Naive thymus-derived CD8-positive, alpha-beta T cell (primary cell): Measurements from ENCODE around the gene ILKAP. TPM values are rescaled to one million over a fixed set of nuclear protein-coding genes. Genes with fewer than 3 reads are reported as not detected.

Experiments used
- ATAC-seq, 2 donors: fragments of 150-1000 bp; cut with Tn5 transposase in 1 of 2; sonication (Bioruptor Pico), chemical (Tn5 transposase) in 1 of 2; 1 replicate in 1 of 2; 2 replicates in 1 of 2; pipeline ENCODE4 v1.10.0; 2021; ENCODE audit warnings: mild to moderate bottlenecking in 2 of 2, moderate library complexity in 2 of 2
- POLR2A ChIA-PET: fragments of 350-600 bp; sonication (Branson Sonifier 250); formaldehyde crosslinking; loops from one replicate; lab custom pipeline; 2021; ENCODE audit warnings: antibody characterized with exemption; lab: Charles Lee
- DNase-seq, 10 donors: peaks; one replicate each; pipeline versions ENCODE4 v3.0.0 to v3.0.0-alpha.2; 2020 to 2022
- H3K27ac Mint-ChIP-seq, 10 donors: one replicate each; pipeline ENCODE4 v1.8.0; 2020 to 2022; ENCODE audit warnings: mild to moderate bottlenecking in 10 of 10, mixed read lengths in 10 of 10, moderate library complexity in 4 of 10, inconsistent platforms in 1 of 10
- H3K27me3 Mint-ChIP-seq, 5 donors: one replicate each; pipeline ENCODE4 v1.8.0; 2021 to 2022; ENCODE audit warnings: mixed read lengths in 5 of 5
- H3K36me3 Mint-ChIP-seq, 3 donors: one replicate each; pipeline ENCODE4 v1.8.0; 2020 to 2022; ENCODE audit warnings: mixed read lengths in 3 of 3, mild to moderate bottlenecking in 2 of 3, inconsistent platforms in 1 of 3
- H3K4me1 Mint-ChIP-seq, 4 donors: one replicate each; pipeline ENCODE4 v1.8.0; 2021 to 2022; ENCODE audit warnings: mixed read lengths in 4 of 4
- H3K4me3 Mint-ChIP-seq, 10 donors: one replicate each; pipeline ENCODE4 v1.8.0; 2020 to 2022; ENCODE audit warnings: mild to moderate bottlenecking in 10 of 10, mixed read lengths in 10 of 10, moderate library complexity in 6 of 10, inconsistent platforms in 1 of 10
- H3K9me3 Mint-ChIP-seq, 9 donors: one replicate each; pipeline ENCODE4 v1.8.0; 2020 to 2022; ENCODE audit warnings: mixed read lengths in 9 of 9, mild to moderate bottlenecking in 3 of 9, inconsistent platforms in 1 of 9, moderate library complexity in 1 of 9
- polyA plus RNA-seq, 3 donors: library from polyadenylated mRNA; unstranded; fragments of 300-500 nt; fragmentation: Illumina TruSeq; gene quantifications; one replicate each; pipeline ENCODE4 v1.2.3, GENCODE V29; 2021
- total RNA-seq, 8 experiments: library from RNA in 2 of 8; stranded (reverse) in 2 of 8; gene quantifications; one replicate each; pipeline ENCODE4 v1.2.3 and lab custom pipeline; 2021 to 2026

The ILKAP gene, protein sequence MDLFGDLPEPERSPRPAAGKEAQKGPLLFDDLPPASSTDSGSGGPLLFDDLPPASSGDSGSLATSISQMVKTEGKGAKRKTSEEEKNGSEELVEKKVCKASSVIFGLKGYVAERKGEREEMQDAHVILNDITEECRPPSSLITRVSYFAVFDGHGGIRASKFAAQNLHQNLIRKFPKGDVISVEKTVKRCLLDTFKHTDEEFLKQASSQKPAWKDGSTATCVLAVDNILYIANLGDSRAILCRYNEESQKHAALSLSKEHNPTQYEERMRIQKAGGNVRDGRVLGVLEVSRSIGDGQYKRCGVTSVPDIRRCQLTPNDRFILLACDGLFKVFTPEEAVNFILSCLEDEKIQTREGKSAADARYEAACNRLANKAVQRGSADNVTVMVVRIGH
- total RNA-seq (100 to 1,000 TPM in 1 of 2 experiments, 10 to 100 TPM in 1; 83.5 to 100 TPM), polyA plus RNA-seq (10 to 100 TPM; 39.1 to 42.1 (median 40.6) TPM), total RNA-seq (lab: John Stamatoyannopoulos, UW) (46.5 to 78.2 (median 55.1) reads per million in 6 experiments)

DNA sequence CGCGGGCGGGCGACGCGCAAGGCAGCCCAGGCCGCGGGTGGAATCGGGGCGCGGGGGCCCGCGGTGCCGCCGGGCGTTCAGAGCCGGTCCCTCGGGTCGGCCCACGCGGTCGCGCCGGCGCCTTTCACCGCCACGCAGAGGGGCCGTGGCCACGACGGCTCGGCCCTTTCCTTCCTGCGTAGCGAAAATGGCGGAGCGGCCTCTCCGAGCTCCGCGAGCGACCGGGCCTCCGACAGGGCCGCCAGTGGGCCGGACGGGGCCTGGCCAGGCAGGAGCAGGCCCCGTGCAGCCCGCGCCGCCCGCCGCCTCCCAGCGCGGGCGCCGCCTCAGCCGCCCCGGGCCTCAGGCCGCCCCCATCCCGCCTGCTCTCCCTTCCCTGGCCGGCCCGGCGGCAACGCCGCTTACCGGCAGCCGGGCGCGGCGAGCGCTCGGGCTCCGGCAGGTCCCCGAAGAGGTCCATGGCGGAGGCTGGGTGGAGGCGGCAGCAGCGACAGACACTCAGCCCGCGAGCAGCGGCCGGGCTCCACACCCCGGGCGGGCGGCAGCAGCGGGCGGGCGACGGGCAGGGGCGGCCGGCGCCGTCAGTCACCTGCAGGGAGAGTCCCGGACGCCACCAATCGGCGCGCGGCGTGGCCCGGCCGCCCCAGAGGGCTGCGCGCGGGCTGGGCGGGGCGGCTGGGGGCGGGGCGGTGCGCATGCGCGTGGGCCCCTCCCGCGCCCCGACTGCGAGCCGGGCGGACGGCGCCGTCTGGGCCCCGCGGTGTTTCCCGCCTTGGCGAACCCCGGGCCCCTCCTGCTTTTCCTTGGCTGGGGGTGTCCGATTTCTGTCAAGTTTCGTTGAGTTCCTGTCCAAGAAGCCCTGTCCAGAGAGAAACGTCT lies at the start of gene ILKAP:
Gene ILKAP, minus strand, starts transcription at position 602 of the 879 bp plus-strand sequence. Its CDS starts 142 bp downstream, at position 460.
- peaks cover 0 to 16% (median 0%) of the 10 kb centered on the region in 3 donors for H3K36me3 Mint-ChIP-seq
- no peaks in the 10 kb centered on the region for H3K9me3 Mint-ChIP-seq
- POLR2A ChIA-PET, result interaction anchor here (0.7 to 3.0 kb wide), 9 partner anchors 14 to 142 kb away, joined by 3 to 17 read pairs (median 4); partner anchors contain the start of genes HES6 and SCLY
- ATAC-seq, result peak; percentile 96
- no peaks in the 10 kb centered on the region for H3K27me3 Mint-ChIP-seq
- peaks cover 21 to 53% (median 44%) of the 10 kb centered on the region in 4 donors for H3K4me1 Mint-ChIP-seq
- peak within 1 kb of the TSS; percentile 80 to 95 (median 88) for H3K4me3 Mint-ChIP-seq
- DNase-seq, result peak; percentile 83 to 98 (median 90)
- H3K27ac Mint-ChIP-seq, result peak within 1 kb of the TSS; percentile 84 to 97 (median 92)

DNA sequence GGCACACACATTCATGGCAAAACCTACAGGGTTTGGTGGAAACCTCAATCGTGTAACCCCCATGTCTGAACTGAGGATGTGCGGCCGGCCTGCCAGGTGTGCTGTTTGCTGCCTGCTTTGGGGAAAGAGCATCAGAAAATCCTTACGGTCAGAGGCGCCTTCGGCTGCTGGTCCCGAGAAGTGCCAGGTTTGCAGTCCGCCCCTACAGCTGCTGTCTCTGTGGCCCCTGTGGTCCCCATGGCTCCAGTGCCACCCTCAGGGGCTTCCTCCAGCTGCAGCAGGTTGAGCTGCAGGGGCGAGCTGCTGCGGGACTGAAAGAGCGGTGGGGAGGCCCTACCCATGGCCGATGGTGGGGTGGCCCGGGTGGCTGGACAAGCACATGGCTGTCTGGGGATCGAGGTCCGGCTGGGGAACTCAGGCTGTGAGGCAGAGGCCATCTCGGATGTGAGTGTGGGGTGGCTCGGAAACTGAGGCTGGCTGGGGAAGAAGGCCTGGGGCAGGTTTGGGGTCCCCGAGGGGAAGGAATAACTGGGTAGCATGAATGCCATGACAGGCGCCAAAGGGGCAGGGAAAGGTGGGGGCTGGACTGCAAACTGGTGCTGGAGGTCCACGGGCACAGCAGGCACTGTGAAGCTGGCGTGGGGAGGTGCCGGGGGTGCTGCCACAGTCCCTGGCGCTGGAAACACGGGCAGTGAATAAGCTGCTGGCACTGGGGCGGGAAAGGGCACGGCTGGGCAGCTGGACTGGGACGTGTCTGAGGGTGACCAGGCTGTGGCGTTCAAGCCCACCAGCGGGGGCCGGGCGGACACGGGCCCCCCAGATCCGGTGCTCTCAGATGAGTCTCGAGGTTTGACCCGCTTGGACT lies 49.5 kb upstream of the ILKAP start:
- no peak for ATAC-seq
- Mint-ChIP-seq H3K27ac (no peak overlapping the region), H3K36me3 (peaks cover 0 to 60% (median 10%) of the 10 kb centered on the region in 3 donors), H3K4me3 (no peak overlapping the region), H3K27me3 (no peaks in the 10 kb centered on the region), H3K4me1 (peaks cover 0 to 2% (median under 1%) of the 10 kb centered on the region in 4 donors), H3K9me3 (no peaks in the 10 kb centered on the region)
- DNase-seq, result no peak
- POLR2A ChIA-PET, result no interaction called here

DNA sequence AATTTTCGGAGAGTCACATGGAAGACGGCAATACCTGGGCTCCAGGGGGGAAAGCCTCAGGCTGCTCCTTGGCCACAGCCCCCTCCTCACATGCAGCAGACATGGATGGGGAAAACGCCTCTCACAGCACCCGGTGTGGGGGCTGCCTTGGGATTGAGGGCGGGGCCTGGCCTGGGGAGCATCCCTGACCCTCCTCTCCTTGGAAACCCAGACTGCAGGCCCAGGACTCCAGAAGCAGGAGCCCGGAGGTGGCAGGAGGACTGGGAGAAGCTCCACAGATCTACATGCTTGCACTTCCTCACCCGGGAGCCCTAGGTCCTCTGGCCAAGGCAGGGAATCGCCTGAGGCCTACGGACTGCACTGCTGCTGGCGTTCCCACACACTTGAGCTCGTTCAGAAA lies 48.5 kb upstream of the ILKAP start:
- H3K4me1 Mint-ChIP-seq, result peaks cover 0 to 2% (median under 1%) of the 10 kb centered on the region in 4 donors

DNA sequence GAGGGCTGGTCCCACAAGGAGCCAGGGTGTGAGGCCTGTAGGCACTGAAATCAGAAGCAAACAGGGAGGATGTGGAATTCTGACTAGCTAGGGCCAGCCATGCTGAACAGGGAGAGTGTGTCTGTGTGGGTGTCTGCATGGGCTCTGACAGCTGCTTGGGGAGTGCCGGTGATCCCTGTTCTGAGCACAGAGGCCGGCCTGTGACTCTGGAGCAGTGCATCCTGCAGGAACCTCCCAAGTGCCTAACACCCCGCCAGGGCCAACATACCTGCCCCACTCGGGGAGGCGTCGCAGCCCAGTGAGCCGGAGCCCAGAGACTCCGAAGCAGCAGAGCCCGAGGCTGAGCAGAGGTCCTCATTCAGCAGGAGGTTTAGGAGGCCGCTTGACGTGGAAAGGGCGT lies 47.8 kb upstream of the ILKAP start:
- no peak overlapping the region for H3K4me3 Mint-ChIP-seq
- peaks cover 0 to 2% (median 0%) of the 10 kb centered on the region in 4 donors for H3K4me1 Mint-ChIP-seq
- DNase-seq (no peak), ATAC-seq (no peak)
- H3K27ac Mint-ChIP-seq, result no peak overlapping the region
- peaks cover 0 to 71% (median 8%) of the 10 kb centered on the region in 3 donors for H3K36me3 Mint-ChIP-seq
- no peaks in the 10 kb centered on the region for H3K9me3 Mint-ChIP-seq
- POLR2A ChIA-PET, result no interaction called here
- H3K27me3 Mint-ChIP-seq, result no peaks in the 10 kb centered on the region

More for the DNA sequence above, 48.5 kb upstream of the ILKAP start:
- Mint-ChIP-seq H3K36me3 (peaks cover 0 to 68% (median 10%) of the 10 kb centered on the region in 3 donors), H3K9me3 (no peaks in the 10 kb centered on the region), H3K27me3 (no peaks in the 10 kb centered on the region), H3K4me3 (no peak overlapping the region), H3K27ac (no peak overlapping the region)
- POLR2A ChIA-PET, result no interaction called here
- ATAC-seq, result no peak
- DNase-seq, result no peak

DNA sequence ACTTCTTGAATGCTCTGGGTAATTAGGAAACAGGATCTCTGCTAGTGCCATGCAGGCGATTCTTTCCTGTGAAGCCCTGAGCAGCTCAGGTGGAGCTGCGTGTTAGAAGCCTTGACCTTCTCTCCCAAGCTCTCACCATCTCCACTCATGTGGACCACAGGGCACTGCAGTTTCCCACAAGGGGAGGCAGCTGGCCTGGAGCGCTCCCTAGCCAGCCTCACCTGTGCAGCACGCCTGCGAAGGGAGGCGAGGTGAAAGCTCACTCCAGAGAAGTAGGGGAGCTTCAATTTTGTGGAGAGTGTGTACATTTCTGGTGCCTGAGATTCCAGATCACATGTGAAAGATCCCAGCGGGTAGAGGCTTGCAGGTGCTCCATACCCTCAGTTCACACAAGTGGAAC lies 47.4 kb upstream of the ILKAP start:
- Mint-ChIP-seq H3K9me3 (no peaks in the 10 kb centered on the region), H3K4me1 (peaks cover 0 to 2% (median 0%) of the 10 kb centered on the region in 4 donors), H3K4me3 (no peak overlapping the region), H3K27ac (peak overlapping the region in 1 of 10 donors; percentile 52), H3K36me3 (peaks cover 0 to 73% (median 8%) of the 10 kb centered on the region in 3 donors), H3K27me3 (no peaks in the 10 kb centered on the region)
- ATAC-seq (no peak), DNase-seq (no peak)
- POLR2A ChIA-PET, result no interaction called here

DNA sequence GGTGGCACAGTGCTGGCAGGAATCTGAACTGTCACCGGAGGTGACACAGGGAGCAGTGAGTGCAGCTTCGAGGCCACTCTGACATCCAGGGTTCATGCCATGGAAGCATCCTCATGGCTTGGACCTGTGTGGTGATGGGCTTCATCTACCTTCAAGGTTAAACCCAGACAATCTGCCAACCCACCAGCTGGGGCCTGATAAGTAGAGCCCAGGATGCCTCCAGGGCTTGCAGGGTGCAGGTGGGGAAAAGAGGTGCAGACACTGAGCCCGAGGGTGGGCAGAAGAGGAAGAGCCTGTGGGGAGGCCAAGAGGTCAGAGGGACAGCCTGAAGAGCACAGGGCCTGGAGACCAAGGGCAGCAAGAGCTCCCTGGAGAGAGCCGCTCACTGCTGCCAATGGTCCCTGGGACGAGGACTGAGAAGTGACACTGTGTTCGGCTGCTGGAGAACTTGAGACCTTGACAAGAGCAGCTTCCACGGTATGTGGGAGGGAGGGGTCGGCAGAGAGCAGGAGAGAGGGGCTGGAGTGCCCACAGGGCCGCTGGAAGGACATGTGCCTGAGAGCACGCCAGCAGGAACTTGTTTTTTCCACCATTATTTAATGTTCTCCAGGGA lies 44.5 kb upstream of the ILKAP start:
- POLR2A ChIA-PET, result no interaction called here
- H3K4me3 Mint-ChIP-seq, result no peak overlapping the region
- no peaks in the 10 kb centered on the region for H3K27me3 Mint-ChIP-seq
- H3K36me3 Mint-ChIP-seq, result peaks cover 0 to 57% (median 6%) of the 10 kb centered on the region in 3 donors
- H3K4me1 Mint-ChIP-seq, result peaks cover 0 to 2% (median 0%) of the 10 kb centered on the region in 4 donors
- DNase-seq (no peak), ATAC-seq (no peak)
- peak overlapping the region in 2 of 10 donors; percentile 11 to 51 for H3K27ac Mint-ChIP-seq
- no peaks in the 10 kb centered on the region for H3K9me3 Mint-ChIP-seq

DNA sequence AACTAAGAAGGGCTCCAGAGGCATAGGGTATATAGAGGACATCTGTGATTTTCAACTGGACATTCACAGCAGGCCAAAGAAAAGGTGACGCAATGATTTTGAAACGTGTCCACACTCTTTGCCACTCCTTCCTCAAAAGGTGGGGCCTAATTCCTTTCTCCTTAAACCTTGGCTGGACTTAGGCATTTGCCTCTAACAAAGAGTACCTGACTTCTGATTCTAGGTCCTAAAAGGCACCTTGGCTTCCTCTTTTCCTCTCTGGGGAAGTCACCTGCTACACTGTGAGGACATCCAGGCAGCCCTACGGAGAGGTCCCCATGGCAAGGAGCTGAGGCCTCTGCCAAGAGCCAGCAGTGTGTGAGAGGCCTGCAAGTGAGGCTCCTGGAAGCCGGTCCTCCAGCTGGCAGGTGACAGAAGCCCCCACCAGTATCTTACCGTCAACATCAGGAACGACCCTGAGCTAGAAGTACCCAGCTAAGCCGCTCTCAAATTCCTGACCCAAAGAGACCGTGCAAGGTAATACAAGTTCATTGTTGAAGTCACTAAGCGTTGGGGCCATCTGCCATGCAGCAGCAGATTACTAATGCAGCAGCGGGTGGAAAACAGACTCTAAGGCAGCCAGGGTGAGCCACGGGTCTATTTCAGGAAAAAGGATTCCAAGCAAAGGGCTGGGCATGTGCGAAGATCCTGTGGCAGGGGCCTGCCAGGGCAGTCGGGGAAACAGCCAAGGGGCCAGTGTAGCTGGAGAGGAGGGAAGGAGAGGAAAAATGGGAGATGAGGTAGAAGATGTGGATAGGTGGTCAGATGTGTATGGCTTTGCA lies 43.7 kb upstream of the ILKAP start:
- peaks cover 0 to 2% (median 0%) of the 10 kb centered on the region in 4 donors for H3K4me1 Mint-ChIP-seq
- DNase-seq (no peak), ATAC-seq (no peak)
- no peaks in the 10 kb centered on the region for H3K9me3 Mint-ChIP-seq
- no peaks in the 10 kb centered on the region for H3K27me3 Mint-ChIP-seq
- peak overlapping the region in 2 of 10 donors; percentile 24 to 51 for H3K27ac Mint-ChIP-seq
- POLR2A ChIA-PET, result no interaction called here
- no peak overlapping the region for H3K4me3 Mint-ChIP-seq
- H3K36me3 Mint-ChIP-seq, result peaks cover 0 to 50% (median 6%) of the 10 kb centered on the region in 3 donors

DNA sequence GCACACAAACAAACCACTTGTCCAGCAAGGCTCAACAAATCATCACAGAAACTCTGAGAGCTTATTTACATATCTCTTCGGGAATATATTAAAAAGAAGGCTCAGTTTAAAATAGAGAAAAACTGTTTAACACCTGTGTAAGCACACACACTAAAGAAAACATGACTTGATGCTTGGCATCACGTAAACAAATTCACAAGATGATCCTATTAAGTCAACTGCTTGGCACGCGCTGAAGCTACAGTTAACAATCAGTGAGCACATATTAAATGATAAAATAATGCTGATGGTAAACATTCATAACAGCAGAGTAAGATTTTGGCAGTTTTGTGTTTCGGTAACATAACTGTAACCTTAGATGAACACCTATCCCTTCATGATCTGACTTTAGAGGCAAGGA lies 40.7 kb upstream of the ILKAP start:
- Mint-ChIP-seq H3K4me1 (peaks cover 2 to 13% (median 5%) of the 10 kb centered on the region in 4 donors), H3K9me3 (no peaks in the 10 kb centered on the region), H3K36me3 (peaks cover 0 to 36% (median 6%) of the 10 kb centered on the region in 3 donors), H3K4me3 (no peak overlapping the region), H3K27ac (no peak overlapping the region), H3K27me3 (peaks cover 0 to 2% (median 0%) of the 10 kb centered on the region in 5 donors)
- POLR2A ChIA-PET, result interaction anchor here (1.0 kb wide), 1 partner anchor 29 kb away, joined by 3 read pairs; no protein-coding TSS in a partner anchor
- DNase-seq (no peak), ATAC-seq (no peak)

DNA sequence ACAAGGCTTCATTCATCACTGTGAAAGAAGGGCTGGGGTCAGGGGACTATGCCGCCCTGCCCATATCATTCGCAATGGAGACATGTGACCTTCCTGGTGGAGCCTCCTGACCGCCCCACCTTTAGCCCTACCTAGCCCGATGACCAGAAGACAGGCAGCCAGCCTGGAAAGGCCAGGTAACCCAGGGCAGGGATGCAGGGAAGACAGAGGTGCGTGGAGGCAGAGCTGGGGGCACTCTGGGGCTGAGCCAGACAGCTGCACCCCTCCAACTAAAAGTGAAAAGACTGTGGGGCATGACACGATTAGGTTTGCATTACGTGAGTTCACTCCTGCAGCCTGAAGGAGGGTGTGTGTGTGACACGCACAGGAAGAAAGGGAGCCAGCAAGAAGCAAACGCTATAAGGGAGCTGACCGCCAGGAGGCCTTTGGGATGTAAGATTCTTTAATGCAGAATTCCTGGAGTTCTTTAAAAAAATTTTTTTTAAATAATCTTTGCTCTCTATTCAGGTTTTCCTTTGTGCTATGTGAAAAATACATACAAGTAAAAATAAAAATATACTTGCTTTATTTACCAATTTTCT lies 40.1 kb upstream of the ILKAP start:
- peaks cover 2 to 13% (median 5%) of the 10 kb centered on the region in 4 donors for H3K4me1 Mint-ChIP-seq
- peaks cover 0 to 34% (median 6%) of the 10 kb centered on the region in 3 donors for H3K36me3 Mint-ChIP-seq
- no peak overlapping the region for H3K27ac Mint-ChIP-seq
- POLR2A ChIA-PET, result no interaction called here
- DNase-seq, result no peak
- peaks cover 0 to 2% (median 0%) of the 10 kb centered on the region in 5 donors for H3K27me3 Mint-ChIP-seq
- no peaks in the 10 kb centered on the region for H3K9me3 Mint-ChIP-seq
- ATAC-seq, result no peak
- H3K4me3 Mint-ChIP-seq, result no peak overlapping the region

DNA sequence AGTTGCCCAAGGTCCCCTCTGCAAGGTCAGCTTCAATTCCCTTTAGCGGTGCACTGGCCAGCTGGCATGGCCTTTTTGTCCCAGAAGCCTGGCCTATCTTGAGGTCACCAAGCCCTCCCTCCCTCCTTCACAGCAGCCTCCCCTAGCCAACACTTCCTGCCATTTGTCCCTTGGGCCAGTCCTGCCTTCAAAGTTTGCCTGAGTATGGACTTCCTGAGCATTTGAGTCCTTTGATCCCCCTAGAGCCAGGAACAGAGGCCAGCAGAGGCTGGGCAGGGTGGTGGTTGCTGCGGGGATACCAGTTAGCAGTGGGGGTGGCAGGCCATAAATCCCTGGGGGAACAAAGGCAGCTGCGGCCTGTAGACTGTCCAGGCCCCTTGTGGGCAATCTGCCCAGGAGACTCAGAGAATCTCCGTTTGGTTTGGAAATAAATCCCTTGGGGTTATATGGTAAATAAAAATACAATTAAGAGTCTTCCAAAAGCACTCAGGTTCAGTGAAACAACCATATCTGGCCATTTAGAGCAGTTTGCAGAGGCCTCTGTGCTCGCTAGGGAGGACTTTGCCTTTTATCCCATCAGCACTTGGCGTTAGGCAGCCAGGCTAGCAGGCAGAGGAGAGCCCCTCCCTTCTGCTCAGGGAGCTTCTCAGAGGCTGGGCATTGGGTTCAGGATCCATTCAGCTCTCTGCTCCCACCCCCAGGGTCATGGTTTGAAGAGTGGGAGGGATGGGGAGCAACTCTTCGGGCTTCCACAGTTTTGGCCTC lies 39.4 kb upstream of the ILKAP start:
- H3K4me1 Mint-ChIP-seq, result peaks cover 2 to 13% (median 8%) of the 10 kb centered on the region in 4 donors
- POLR2A ChIA-PET, result no interaction called here
- no peak overlapping the region for H3K27ac Mint-ChIP-seq

More for the DNA sequence above, 39.4 kb upstream of the ILKAP start:
- H3K27me3 Mint-ChIP-seq, result peaks cover 0 to 9% (median 0%) of the 10 kb centered on the region in 5 donors
- DNase-seq (no peak), ATAC-seq (no peak)
- H3K4me3 Mint-ChIP-seq, result no peak overlapping the region
- H3K9me3 Mint-ChIP-seq, result no peaks in the 10 kb centered on the region
- H3K36me3 Mint-ChIP-seq, result peaks cover 0 to 30% (median 6%) of the 10 kb centered on the region in 3 donors
